GM18861 (cell line): ENCODE data around the gene SKP2.
"Not testable (repeated sequence)": the region's sequence is repeated elsewhere in the genome, so short reads cannot be mapped to it uniquely, and the experiment has no call there.

Source experiments
- ATAC-seq: cut with Tn5 transposase; IDR thresholded peaks from one replicate; pipeline ENCODE4 v1.9.1; 2021; ENCODE audit not compliant: unreplicated experiment

The SKP2 gene

GRCh38 chr5:36151434-36152323 lies at the start of gene SKP2, which contains the start of gene LMBRD2:
Gene SKP2 (plus strand): TSS chr5:36152111. CDS start chr5:36152263, 152 bp downstream.
Gene LMBRD2 (minus strand): TSS chr5:36151887. CDS start chr5:36143349, 8,538 bp downstream.
- ATAC-seq, result peak; percentile 99

- no peak for ATAC-seq
These were observed 46.1 kb upstream of the SKP2 start for GRCh38 chr5:36105819-36106218.

- ATAC-seq, result no peak
These were observed 43.0 kb upstream of the SKP2 start for GRCh38 chr5:36108758-36109460.

GRCh38 chr5:36111238-36111637 lies 40.7 kb upstream of the SKP2 start:
- ATAC-seq, result no peak

- ATAC-seq, result no peak
These were observed 26.0 kb upstream of the SKP2 start for GRCh38 chr5:36125868-36126267.

- no peak for ATAC-seq
These were observed 23.1 kb upstream of the SKP2 start for GRCh38 chr5:36128795-36129194.

- ATAC-seq, result not testable (repeated sequence)
These were observed 22.2 kb upstream of the SKP2 start for GRCh38 chr5:36129666-36130065.

GRCh38 chr5:36133009-36133408 lies 18.9 kb upstream of the SKP2 start:
- ATAC-seq, result not testable (repeated sequence)

GRCh38 chr5:36135988-36136387 lies 15.9 kb upstream of the SKP2 start:
- no peak for ATAC-seq

- ATAC-seq, result no peak
These were observed 15.3 kb upstream of the SKP2 start for GRCh38 chr5:36136581-36136980.

GRCh38 chr5:36138900-36139683 lies 12.8 kb upstream of the SKP2 start:
- ATAC-seq, result no peak

- no peak for ATAC-seq
These were observed 6.6 kb upstream of the SKP2 start for GRCh38 chr5:36145311-36145710.

- ATAC-seq, result no peak
These were observed 5.5 kb upstream of the SKP2 start for GRCh38 chr5:36146390-36146789.

GRCh38 chr5:36147681-36148080 lies 4.2 kb upstream of the SKP2 start:
- ATAC-seq, result no peak

- ATAC-seq, result no peak
These were observed 1.1 kb upstream of the SKP2 start for GRCh38 chr5:36150676-36151433.

- peak; percentile 2 for ATAC-seq
These were observed 700 bp downstream of the SKP2 start for GRCh38 chr5:36152324-36153297.

- ATAC-seq, result no peak
These were observed 1.4 kb downstream of the SKP2 start for GRCh38 chr5:36153298-36153677.

- ATAC-seq, result no peak
These were observed 1.8 kb downstream of the SKP2 start for GRCh38 chr5:36153726-36154125.

GRCh38 chr5:36155291-36155690 lies 3.4 kb downstream of the SKP2 start:
- ATAC-seq, result no peak
